GM23338 (cell line): ENCODE measurements around the gene PIK3C3. TPM values are rescaled to one million over a fixed set of nuclear protein-coding genes. Genes with fewer than 3 reads are reported as not detected.

Experiments
- ATAC-seq: fragments of 200-7000 bp; cut with Tn5 transposase; 3 replicates; pipeline ENCODE4 v1.9.1; 2020
- DNase-seq: peaks from one replicate; pipeline ENCODE4 v3.0.0-alpha.2; 2015; ENCODE audit warnings: low spot score
- H2AFZ ChIP-seq: fragments of 200-600 bp; sonication (generic); 2 replicates; pipeline ENCODE4 v1.8.0; 2016; ENCODE audit warnings: antibody characterized with exemption, mild to moderate bottlenecking, moderate library complexity
- H3F3A ChIP-seq: fragments of 200-600 bp; sonication (generic); replicated peaks from 2 replicates; pipeline ENCODE4 v1.8.0; 2017; ENCODE audit warnings: antibody characterized with exemption, mixed run types, low read depth
- H3K27ac ChIP-seq: fragments of 200-600 bp; sonication (generic); 2 replicates; pipeline ENCODE4 v1.6.1; 2016; ENCODE audit warnings: low read depth
- H3K27me3 ChIP-seq: fragments of 200-600 bp; sonication (generic); 2 replicates; pipeline ENCODE4 v1.8.0; 2016; ENCODE audit warnings: mild to moderate bottlenecking, mixed run types, moderate library complexity; ENCODE audit not compliant: insufficient read depth
- H3K36me3 ChIP-seq: fragments of 200-600 bp; sonication (generic); 2 replicates; pipeline ENCODE4 v1.8.0; 2016; ENCODE audit warnings: mild to moderate bottlenecking; ENCODE audit not compliant: insufficient read depth
- H3K4me1 ChIP-seq: fragments of 200-600 bp; sonication (generic); 2 replicates; pipeline ENCODE4 v1.8.0; 2016; ENCODE audit warnings: mild to moderate bottlenecking, moderate library complexity; ENCODE audit not compliant: insufficient read depth
- H3K4me2 ChIP-seq: fragments of 200-600 bp; sonication (generic); 2 replicates; pipeline ENCODE4 v1.7.1; 2017; ENCODE audit warnings: mixed run types
- H3K4me3 ChIP-seq: fragments of 200-600 bp; sonication (generic); 2 replicates; pipeline ENCODE4 v1.6.1; 2016; ENCODE audit warnings: mixed run types
- H3K79me2 ChIP-seq: fragments of 200-600 bp; sonication (generic); replicated peaks from 2 replicates; pipeline ENCODE4 v1.8.0; 2017; ENCODE audit warnings: mild to moderate bottlenecking; ENCODE audit not compliant: insufficient read depth
- H3K9me2 ChIP-seq: fragments of 200-600 bp; sonication (generic); 2 replicates; pipeline ENCODE4 v1.8.0; 2017; ENCODE audit not compliant: insufficient read depth
- H4K20me1 ChIP-seq: fragments of 200-600 bp; sonication (generic); replicated peaks from 2 replicates; pipeline ENCODE4 v1.8.0; 2017; ENCODE audit warnings: mild to moderate bottlenecking; ENCODE audit not compliant: insufficient read depth
- H3K27ac Mint-ChIP-seq: 2 replicates; pipeline ENCODE4 v1.8.0; 2020; ENCODE audit warnings: inconsistent platforms, mild to moderate bottlenecking, moderate library complexity, mixed read lengths
- H3K27me3 Mint-ChIP-seq: 3 replicates; pipeline ENCODE4 v1.8.0; 2022; ENCODE audit warnings: low read depth, mild to moderate bottlenecking, moderate library complexity, mixed read lengths, inconsistent platforms; ENCODE audit not compliant: insufficient read depth, poor library complexity
- H3K36me3 Mint-ChIP-seq: 3 replicates; pipeline ENCODE4 v1.8.0; 2021; ENCODE audit warnings: low read depth, mild to moderate bottlenecking, inconsistent platforms, moderate library complexity, mixed read lengths
- H3K4me1 Mint-ChIP-seq: 3 replicates; pipeline ENCODE4 v1.8.0; 2020; ENCODE audit warnings: mild to moderate bottlenecking, inconsistent platforms, mixed read lengths
- H3K4me3 Mint-ChIP-seq: 3 replicates; pipeline ENCODE4 v1.8.0; 2021; ENCODE audit warnings: moderate library complexity, mild to moderate bottlenecking, inconsistent platforms, mixed read lengths
- H3K9me3 Mint-ChIP-seq: 3 replicates; pipeline ENCODE4 v1.8.0; 2020; ENCODE audit warnings: moderate library complexity, mild to moderate bottlenecking, inconsistent platforms, mixed read lengths
- CREB1 ChIP-seq: fragments of 250-450 bp; sonication (Bioruptor Pico); IDR thresholded peaks from 2 replicates; pipeline ENCODE4 v1.5.0; 2020; ENCODE audit warnings: low read depth, mild to moderate bottlenecking, moderate library complexity
- CTCF ChIP-seq, 2 experiments: fragments of 200-600 bp in 1 of 2; sonication (generic) in 1 of 2; conservative IDR thresholded peaks; 2 replicates each; pipeline versions ENCODE4 v1.5.1 to v1.6.1; 2016 to 2017; ENCODE audit warnings: antibody characterized with exemption in 2 of 2, low read depth in 2 of 2, mild to moderate bottlenecking in 2 of 2, moderate library complexity in 1 of 2
- EZH2 ChIP-seq: fragments of 200-600 bp; sonication (generic); IDR thresholded peaks from one replicate; pipeline ENCODE4 v1.8.0; 2017; ENCODE audit warnings: antibody characterized with exemption, mild to moderate bottlenecking, low read depth; ENCODE audit not compliant: unreplicated experiment
- EZH2phosphoT487 ChIP-seq: fragments of 200-600 bp; sonication (generic); IDR thresholded peaks from one replicate; pipeline ENCODE4 v1.8.1; 2018; ENCODE audit warnings: antibody characterized with exemption; ENCODE audit not compliant: unreplicated experiment
- JUNB ChIP-seq: IDR thresholded peaks from one replicate; pipeline ENCODE4 v1.6.1; 2016; ENCODE audit warnings: antibody characterized with exemption; ENCODE audit not compliant: unreplicated experiment
- REST ChIP-seq: IDR thresholded peaks from one replicate; pipeline ENCODE4 v1.6.1; 2018; ENCODE audit warnings: antibody characterized with exemption; ENCODE audit not compliant: unreplicated experiment
- STAT1 ChIP-seq: IDR thresholded peaks from one replicate; pipeline ENCODE4 v1.6.1; 2016; ENCODE audit warnings: antibody characterized with exemption; ENCODE audit not compliant: unreplicated experiment
- ZNF114 ChIP-seq: fragments of 250-450 bp; sonication (Bioruptor Pico); IDR thresholded peaks from 2 replicates; pipeline ENCODE4 v1.5.0; 2020; ENCODE audit warnings: mild to moderate bottlenecking, moderate library complexity
- ZNF331 ChIP-seq: fragments of 250-450 bp; sonication (Bioruptor Pico); IDR thresholded peaks from 2 replicates; pipeline ENCODE4 v1.5.0; 2020; ENCODE audit warnings: low read depth, mild to moderate bottlenecking, moderate library complexity
- ZNF462 ChIP-seq: fragments of 250-450 bp; sonication (Bioruptor Pico); IDR thresholded peaks from 2 replicates; pipeline ENCODE4 v1.5.0; 2020; ENCODE audit warnings: mild to moderate bottlenecking, moderate library complexity
- polyA plus RNA-seq: library from polyadenylated mRNA; unstranded; fragments of >200 nt; fragmentation: Nextera tagmentation; extraction: Ambion mirVana; gene quantifications from 2 replicates; pipeline ENCODE4 v1.2.1, GENCODE V29; 2016
- total RNA-seq: library from RNA; depleted of rRNA; stranded (reverse); fragments of >200 nt; shearing (Covaris generic); gene quantifications from 2 replicates; pipeline ENCODE4 v1.2.3, GENCODE V29; 2014

Gene PIK3C3
- total and polyA plus RNA-seq, 2 experiments from 2014 or later, result 25.9 to 35.4 TPM

GRCh38 chr18:41922176-41922575 is 32.9 kb upstream of the PIK3C3 start:
- Mint-ChIP-seq H3K9me3 (no peaks in the 10 kb centered on the region), H3K27me3 (no peaks in the 10 kb centered on the region), H3K36me3 (no peaks in the 10 kb centered on the region), H3K4me3 (no peak overlapping the region), H3K27ac (no peak overlapping the region), H3K4me1 (peaks cover 3% of the 10 kb centered on the region; the same call in 1 of the 3 replicates)
- Histone ChIP-seq H3K4me1 (no peaks in the 10 kb centered on the region), H4K20me1 (no peaks in the 10 kb centered on the region), H3K4me2 (no peak overlapping the region), H2AFZ (no peak overlapping the region), H3K4me3 (no peak overlapping the region), H3K9me2 (no peaks in the 10 kb centered on the region), H3K79me2 (no peaks in the 10 kb centered on the region), H3K36me3 (no peaks in the 10 kb centered on the region), H3F3A (no peaks in the 10 kb centered on the region), H3K27me3 (no peaks in the 10 kb centered on the region), H3K27ac (no peak overlapping the region)
- ATAC-seq (no peak), DNase-seq (no peak)
- no peak for TF ChIP-seq CREB1
- no peak for TF ChIP-seq EZH2
- no peak for TF ChIP-seq JUNB
- no peak for TF ChIP-seq CTCF (conservative IDR thresholded peaks at IDR 0.05; ENCODE audit: low read depth in 2 of 2)
- TF ChIP-seq EZH2phosphoT487, result no peak
- TF ChIP-seq STAT1, result no peak

- ATAC-seq (no peak), DNase-seq (no peak)
- no peaks in the 10 kb centered on the region for H3K9me2 ChIP-seq
- H3K27ac ChIP-seq, result no peak overlapping the region
- Mint-ChIP-seq H3K4me1 (no peaks in the 10 kb centered on the region), H3K27ac (no peak overlapping the region), H3K4me3 (no peak overlapping the region), H3K27me3 (no peaks in the 10 kb centered on the region), H3K9me3 (no peaks in the 10 kb centered on the region), H3K36me3 (no peaks in the 10 kb centered on the region)
- H3K27me3 ChIP-seq, result no peaks in the 10 kb centered on the region
- H4K20me1 ChIP-seq, result no peaks in the 10 kb centered on the region
- no peaks in the 10 kb centered on the region for H3K79me2 ChIP-seq
- no peaks in the 10 kb centered on the region for H3F3A ChIP-seq
- no peak overlapping the region for H2AFZ ChIP-seq
- no peaks in the 10 kb centered on the region for H3K36me3 ChIP-seq
- H3K4me2 ChIP-seq, result no peak overlapping the region
- TF ChIP-seq EZH2, result no peak
- no peak for TF ChIP-seq ZNF114 (CRISPR knock-in tag)
- TF ChIP-seq ZNF462 (CRISPR knock-in tag), result no peak
- TF ChIP-seq ZNF331 (CRISPR knock-in tag), result no peak
- no peak for TF ChIP-seq STAT1
- no peak for TF ChIP-seq CREB1
- TF ChIP-seq REST, result no peak
- TF ChIP-seq JUNB, result no peak
- TF ChIP-seq EZH2phosphoT487, result no peak
- no peaks in the 10 kb centered on the region for H3K4me1 ChIP-seq
- H3K4me3 ChIP-seq, result no peak overlapping the region
Measured at GRCh38 chr18:41922841-41923240, 32.2 kb upstream of the PIK3C3 start.
